ENCODE results near the gene WDR82.

The WDR82 gene

GRCh38 chr3:52315006-52315405 lies 36.6 kb upstream of the WDR82 start:
- Histone ChIP-seq H3K9me3 (ENCODE audit: control insufficient read depth, low read length) (no peaks in the 10 kb centered on the region), H2AFZ (no peak overlapping the region), H3K4me1 (no peaks in the 10 kb centered on the region), H3K27me3 (ENCODE audit: control insufficient read depth, insufficient read depth, low read length) (no peaks in the 10 kb centered on the region), H3K79me2 (no peaks in the 10 kb centered on the region), H3K4me2 (ENCODE audit: low read length) (no peak overlapping the region), H3K9ac (no peak overlapping the region), H3K27ac (no peak overlapping the region), H3K36me3 (ENCODE audit: control insufficient read depth, insufficient read depth, low read length) (no peaks in the 10 kb centered on the region), H3K4me3 (ENCODE audit: low read depth, low read length) (no peak overlapping the region)
- no peak for TF ChIP-seq CTCF (IDR thresholded peaks at IDR 0.05)

- H3K79me2 ChIP-seq, result no peaks in the 10 kb centered on the region
- no peak overlapping the region for H2AFZ ChIP-seq
- H3K27me3 ChIP-seq (ENCODE audit: control insufficient read depth, insufficient read depth, low read length), result no peaks in the 10 kb centered on the region
- H3K9me3 ChIP-seq (ENCODE audit: control insufficient read depth, low read length), result no peaks in the 10 kb centered on the region
- H3K36me3 ChIP-seq (ENCODE audit: control insufficient read depth, insufficient read depth, low read length), result no peaks in the 10 kb centered on the region
- no peaks in the 10 kb centered on the region for H3K4me1 ChIP-seq
- no peak overlapping the region for H3K4me2 ChIP-seq (ENCODE audit: low read length)
- no peak overlapping the region for H3K4me3 ChIP-seq (ENCODE audit: low read depth, low read length)
- H3K9ac ChIP-seq, result no peak overlapping the region
- no peak for TF ChIP-seq CTCF (IDR thresholded peaks at IDR 0.05)
- H3K27ac ChIP-seq, result no peak overlapping the region
Observed at GRCh38 chr3:52314489-52314888, 36.0 kb upstream of the WDR82 start.

GRCh38 chr3:52313774-52314188 lies 35.3 kb upstream of the WDR82 start:
- Histone ChIP-seq H3K9me3 (ENCODE audit: control insufficient read depth, low read length) (no peaks in the 10 kb centered on the region), H3K4me1 (no peaks in the 10 kb centered on the region), H3K9ac (no peak overlapping the region), H3K36me3 (ENCODE audit: control insufficient read depth, insufficient read depth, low read length) (no peaks in the 10 kb centered on the region), H3K4me3 (ENCODE audit: low read depth, low read length) (no peak overlapping the region), H3K79me2 (no peaks in the 10 kb centered on the region), H3K27ac (no peak overlapping the region), H2AFZ (no peak overlapping the region), H3K4me2 (ENCODE audit: low read length) (no peak overlapping the region), H3K27me3 (ENCODE audit: control insufficient read depth, insufficient read depth, low read length) (no peaks in the 10 kb centered on the region)
- TF ChIP-seq CTCF (IDR thresholded peaks at IDR 0.05), result no peak

- no peak overlapping the region for H3K27ac ChIP-seq
- H3K27me3 ChIP-seq (ENCODE audit: control insufficient read depth, insufficient read depth, low read length), result no peaks in the 10 kb centered on the region
Observed at GRCh38 chr3:52313188-52313773, 34.8 kb upstream of the WDR82 start.

More at GRCh38 chr3:52313188-52313773, 34.8 kb upstream of the WDR82 start:
- no peak for TF ChIP-seq CTCF (IDR thresholded peaks at IDR 0.05)
- no peak overlapping the region for H3K4me2 ChIP-seq (ENCODE audit: low read length)
- no peaks in the 10 kb centered on the region for H3K79me2 ChIP-seq
- H3K4me3 ChIP-seq (ENCODE audit: low read depth, low read length), result no peak overlapping the region
- no peaks in the 10 kb centered on the region for H3K9me3 ChIP-seq (ENCODE audit: control insufficient read depth, low read length)
- no peaks in the 10 kb centered on the region for H3K4me1 ChIP-seq
- no peak overlapping the region for H3K9ac ChIP-seq
- H2AFZ ChIP-seq, result no peak overlapping the region
- H3K36me3 ChIP-seq (ENCODE audit: control insufficient read depth, insufficient read depth, low read length), result no peaks in the 10 kb centered on the region

All from parathyroid adenoma (tissue), 2 donors.